Measurements from ENCODE around the gene MECP2.

MECP2 gene

GRCh38 chrX:154049209-154050112 is 48.1 kb downstream of the MECP2 start:
- H3K36me3 ChIP-seq (ENCODE audit: insufficient read depth, insufficient read length, low read length): peaks cover 13% of the 10 kb centered on the region
- H3K9me3 ChIP-seq (ENCODE audit: insufficient read depth, low read length): no peaks in the 10 kb centered on the region
- no peak overlapping the region for H3K4me3 ChIP-seq (ENCODE audit: insufficient read length, low read depth)
- no peak overlapping the region for H3K9ac ChIP-seq (ENCODE audit: insufficient read length, low read depth)
- DNase-seq (ENCODE audit: low read depth, low spot score): no peak
- TF ChIP-seq YY1 (IDR thresholded peaks at IDR 0.05; ENCODE audit: insufficient read depth, insufficient read length): no peak
- TF ChIP-seq SUZ12 (IDR thresholded peaks at IDR 0.05; ENCODE audit: extremely low read depth, insufficient read depth, insufficient read length): no peak
- no peak for TF ChIP-seq ZNF274 (IDR thresholded peaks at IDR 0.05; ENCODE audit: low read depth, low read length)
- H3K4me1 ChIP-seq (ENCODE audit: insufficient read depth, insufficient read length): peaks cover 2% of the 10 kb centered on the region
- no peaks in the 10 kb centered on the region for H3K27me3 ChIP-seq (ENCODE audit: insufficient read depth, insufficient read length)

GRCh38 chrX:154048398-154048797 is 49.1 kb downstream of the MECP2 start:
- no peak overlapping the region for H3K4me3 ChIP-seq (ENCODE audit: insufficient read length, low read depth)
- peaks cover 13% of the 10 kb centered on the region for H3K36me3 ChIP-seq (ENCODE audit: insufficient read depth, insufficient read length, low read length)
- peaks cover 2% of the 10 kb centered on the region for H3K4me1 ChIP-seq (ENCODE audit: insufficient read depth, insufficient read length)
- H3K9ac ChIP-seq (ENCODE audit: insufficient read length, low read depth): no peak overlapping the region
- H3K9me3 ChIP-seq (ENCODE audit: insufficient read depth, low read length): no peaks in the 10 kb centered on the region
- no peaks in the 10 kb centered on the region for H3K27me3 ChIP-seq (ENCODE audit: insufficient read depth, insufficient read length)
- TF ChIP-seq SUZ12 (IDR thresholded peaks at IDR 0.05; ENCODE audit: extremely low read depth, insufficient read depth, insufficient read length): no peak
- TF ChIP-seq ZNF274 (IDR thresholded peaks at IDR 0.05; ENCODE audit: low read depth, low read length): no peak
- no peak for DNase-seq (ENCODE audit: low read depth, low spot score)

GRCh38 chrX:154046940-154047610 is 50.4 kb downstream of the MECP2 start:
- Histone ChIP-seq H3K4me1 (ENCODE audit: insufficient read depth, insufficient read length) (peaks cover 2% of the 10 kb centered on the region), H3K4me3 (ENCODE audit: insufficient read length, low read depth) (no peak overlapping the region), H3K9me3 (ENCODE audit: insufficient read depth, low read length) (no peaks in the 10 kb centered on the region), H3K36me3 (ENCODE audit: insufficient read depth, insufficient read length, low read length) (peaks cover 13% of the 10 kb centered on the region), H3K27me3 (ENCODE audit: insufficient read depth, insufficient read length) (no peaks in the 10 kb centered on the region), H3K9ac (ENCODE audit: insufficient read length, low read depth) (no peak overlapping the region)
- no peak for DNase-seq (ENCODE audit: low read depth, low spot score)
- no peak for TF ChIP-seq ZNF274 (IDR thresholded peaks at IDR 0.05; ENCODE audit: low read depth, low read length)
- no peak for TF ChIP-seq SUZ12 (IDR thresholded peaks at IDR 0.05; ENCODE audit: extremely low read depth, insufficient read depth, insufficient read length)
- no peak for TF ChIP-seq YY1 (IDR thresholded peaks at IDR 0.05; ENCODE audit: insufficient read depth, insufficient read length)

- H3K27me3 ChIP-seq (ENCODE audit: insufficient read depth, insufficient read length): no peaks in the 10 kb centered on the region
- no peak overlapping the region for H3K4me3 ChIP-seq (ENCODE audit: insufficient read length, low read depth)
- peaks cover 13% of the 10 kb centered on the region for H3K36me3 ChIP-seq (ENCODE audit: insufficient read depth, insufficient read length, low read length)
- no peak overlapping the region for H3K9ac ChIP-seq (ENCODE audit: insufficient read length, low read depth)
- peaks cover 2% of the 10 kb centered on the region for H3K4me1 ChIP-seq (ENCODE audit: insufficient read depth, insufficient read length)
- TF ChIP-seq SUZ12 (IDR thresholded peaks at IDR 0.05; ENCODE audit: extremely low read depth, insufficient read depth, insufficient read length): no peak
- no peak for TF ChIP-seq ZNF274 (IDR thresholded peaks at IDR 0.05; ENCODE audit: low read depth, low read length)
- no peak for TF ChIP-seq YY1 (IDR thresholded peaks at IDR 0.05; ENCODE audit: insufficient read depth, insufficient read length)
- no peaks in the 10 kb centered on the region for H3K9me3 ChIP-seq (ENCODE audit: insufficient read depth, low read length)
- DNase-seq (ENCODE audit: low read depth, low spot score): no peak
These were observed 51.3 kb downstream of the MECP2 start for GRCh38 chrX:154046031-154046781.

- H3K27me3 ChIP-seq (ENCODE audit: insufficient read depth, insufficient read length): no peaks in the 10 kb centered on the region
- H3K9ac ChIP-seq (ENCODE audit: insufficient read length, low read depth): no peak overlapping the region
- peaks cover 3% of the 10 kb centered on the region for H3K36me3 ChIP-seq (ENCODE audit: insufficient read depth, insufficient read length, low read length)
- H3K9me3 ChIP-seq (ENCODE audit: insufficient read depth, low read length): no peaks in the 10 kb centered on the region
- H3K4me3 ChIP-seq (ENCODE audit: insufficient read length, low read depth): no peak overlapping the region
- DNase-seq (ENCODE audit: low read depth, low spot score): no peak
- peaks cover 2% of the 10 kb centered on the region for H3K4me1 ChIP-seq (ENCODE audit: insufficient read depth, insufficient read length)
- TF ChIP-seq SUZ12 (IDR thresholded peaks at IDR 0.05; ENCODE audit: extremely low read depth, insufficient read depth, insufficient read length) (no peak), ZNF274 (IDR thresholded peaks at IDR 0.05; ENCODE audit: low read depth, low read length) (no peak), YY1 (IDR thresholded peaks at IDR 0.05; ENCODE audit: insufficient read depth, insufficient read length) (no peak)
These were observed 53.4 kb downstream of the MECP2 start for GRCh38 chrX:154044091-154044490.

- Histone ChIP-seq H3K27me3 (ENCODE audit: insufficient read depth, insufficient read length) (no peaks in the 10 kb centered on the region), H3K36me3 (ENCODE audit: insufficient read depth, insufficient read length, low read length) (no peaks in the 10 kb centered on the region), H3K9me3 (ENCODE audit: insufficient read depth, low read length) (no peaks in the 10 kb centered on the region), H3K4me1 (ENCODE audit: insufficient read depth, insufficient read length) (peaks cover 2% of the 10 kb centered on the region), H3K4me3 (ENCODE audit: insufficient read length, low read depth) (no peak overlapping the region), H3K9ac (ENCODE audit: insufficient read length, low read depth) (no peak overlapping the region)
- no peak for TF ChIP-seq YY1 (IDR thresholded peaks at IDR 0.05; ENCODE audit: insufficient read depth, insufficient read length)
- TF ChIP-seq SUZ12 (IDR thresholded peaks at IDR 0.05; ENCODE audit: extremely low read depth, insufficient read depth, insufficient read length): no peak
- no peak for DNase-seq (ENCODE audit: low read depth, low spot score)
These were observed 54.3 kb downstream of the MECP2 start for GRCh38 chrX:154043003-154043763.

Measured in NT2/D1 (cell line).